CD4-positive, alpha-beta T cell treated with Interferon alpha-2 for 1 hour (primary cell): Measurements from ENCODE around the gene ELAVL2.

ENCODE experiments used
- DNase-seq, 2 donors: peaks; one replicate each; pipeline ENCODE4 v3.0.0-alpha.2; 2020 to 2022

The ELAVL2 gene

DNA sequence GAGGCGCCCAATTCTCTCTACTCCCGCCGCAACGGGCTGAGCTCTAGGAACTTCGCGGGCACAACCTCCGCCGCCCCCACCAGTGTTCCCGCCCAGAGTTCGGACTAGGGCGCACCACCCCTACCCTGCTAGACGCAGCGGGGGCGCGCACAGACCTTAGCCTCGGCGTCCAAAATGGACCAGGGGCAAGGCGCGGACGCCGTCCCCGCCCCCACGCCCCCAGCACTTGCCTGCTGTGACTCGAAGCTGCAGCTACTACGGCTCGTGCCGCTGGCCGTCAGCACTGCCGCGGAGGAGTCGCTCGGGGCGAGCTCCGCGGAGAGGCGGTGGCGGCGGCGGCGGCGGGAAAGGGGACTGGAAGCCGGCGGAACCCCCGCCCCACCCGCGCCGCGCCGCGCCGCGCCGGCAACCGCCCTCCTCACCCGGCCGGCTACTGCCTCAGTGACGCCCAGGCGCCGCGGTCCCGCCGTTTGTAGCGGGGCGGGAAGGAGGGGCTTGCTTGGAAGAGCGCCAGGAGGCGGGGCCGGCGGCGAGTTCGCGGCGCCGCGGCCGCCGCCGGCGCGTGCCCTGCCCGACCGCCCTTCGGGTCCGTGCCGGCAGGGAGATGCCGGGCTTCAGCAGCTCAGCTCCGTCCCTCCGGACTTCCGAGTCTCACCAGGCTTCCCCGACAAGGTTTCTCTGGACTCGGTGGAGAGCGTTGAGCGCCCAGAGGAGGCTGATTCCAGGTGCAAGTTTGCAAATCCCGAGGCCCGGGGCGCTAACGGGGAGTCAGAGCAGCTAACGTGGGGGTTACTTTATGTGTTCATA, 4.5 kb downstream of the ELAVL2 start:
- DNase-seq: no peak

DNA sequence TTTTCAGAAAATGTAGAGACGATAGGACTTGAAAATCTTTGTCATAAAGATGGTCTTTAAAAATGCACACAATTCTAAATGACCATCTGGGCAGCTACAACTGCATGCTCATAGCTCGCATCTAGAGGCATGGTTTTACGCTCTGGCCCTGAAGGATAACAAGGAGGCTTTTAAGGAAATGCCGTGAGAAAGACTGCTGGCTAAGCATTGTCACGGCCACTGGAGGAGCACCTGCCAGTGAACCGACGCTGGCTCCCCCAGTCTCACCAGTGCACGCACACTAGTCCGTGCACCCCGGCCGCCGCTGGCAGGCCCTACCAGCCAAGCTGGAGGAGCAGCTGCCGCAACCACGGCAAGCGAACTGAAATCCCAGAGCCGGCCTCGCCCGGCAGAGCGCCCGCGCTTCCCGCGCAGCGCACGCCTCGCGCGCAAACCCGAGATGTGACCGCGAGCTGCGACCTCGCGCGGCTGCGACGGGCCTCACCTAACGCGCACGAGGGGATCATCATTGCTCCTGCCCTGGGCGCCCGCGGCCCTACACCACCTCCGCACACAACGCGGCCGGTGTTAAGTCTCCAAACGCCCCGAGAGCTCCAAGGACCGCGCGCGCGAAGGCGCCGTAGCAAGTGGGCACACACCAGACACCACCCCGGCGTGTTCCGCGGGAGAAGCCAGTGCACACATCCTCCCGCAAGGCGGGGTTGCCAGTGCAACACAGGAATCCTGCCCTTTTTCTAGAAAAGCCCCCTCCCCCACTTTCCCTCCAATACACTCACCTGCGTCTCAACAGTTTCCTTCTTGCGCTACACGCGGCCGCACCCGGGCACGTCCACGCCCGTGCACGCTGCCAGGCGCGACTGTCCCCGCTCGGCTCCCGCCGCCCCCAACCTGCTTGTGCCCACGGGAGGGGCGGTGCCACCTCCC, 5.3 kb downstream of the ELAVL2 start:
- no peak for DNase-seq

DNA sequence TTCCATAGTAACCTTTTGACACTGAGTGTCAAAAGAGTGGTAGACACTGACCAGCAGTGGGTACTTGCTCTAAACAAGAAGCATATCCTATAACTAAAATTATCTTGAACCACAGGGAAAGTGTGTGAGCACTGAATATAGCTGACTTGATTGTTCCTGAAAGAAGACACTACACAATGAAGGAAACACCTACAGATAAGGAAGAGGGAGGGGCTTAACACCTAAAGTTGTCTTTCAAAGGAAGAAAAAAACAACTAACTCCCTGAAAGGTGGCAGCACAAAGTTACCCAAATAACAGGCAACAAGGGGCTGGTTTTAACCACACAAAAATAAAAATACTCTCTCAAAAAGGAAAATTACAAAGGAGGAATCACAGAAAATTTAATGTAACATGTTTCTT, 6.6 kb downstream of the ELAVL2 start:
- DNase-seq: no peak

DNA sequence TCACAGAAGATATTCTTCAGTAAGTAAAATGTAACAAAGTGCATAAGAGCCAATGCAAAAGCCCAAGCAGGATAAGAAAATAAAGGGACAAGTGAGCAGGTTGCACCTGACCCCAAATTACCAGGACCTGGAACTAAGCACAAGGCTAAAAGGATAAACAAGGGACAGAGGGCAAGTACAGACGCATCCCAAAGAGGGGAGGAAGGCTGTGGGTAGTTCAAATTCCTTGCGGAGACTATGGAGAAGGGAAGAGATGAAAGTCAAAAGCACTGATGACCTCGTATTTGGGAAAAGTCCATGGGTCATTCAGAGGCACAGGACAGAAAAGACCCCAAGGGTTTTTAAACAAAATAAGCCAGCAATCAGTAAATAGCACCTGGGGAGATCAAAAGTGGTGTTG, 11.8 kb downstream of the ELAVL2 start:
- no peak for DNase-seq

DNA sequence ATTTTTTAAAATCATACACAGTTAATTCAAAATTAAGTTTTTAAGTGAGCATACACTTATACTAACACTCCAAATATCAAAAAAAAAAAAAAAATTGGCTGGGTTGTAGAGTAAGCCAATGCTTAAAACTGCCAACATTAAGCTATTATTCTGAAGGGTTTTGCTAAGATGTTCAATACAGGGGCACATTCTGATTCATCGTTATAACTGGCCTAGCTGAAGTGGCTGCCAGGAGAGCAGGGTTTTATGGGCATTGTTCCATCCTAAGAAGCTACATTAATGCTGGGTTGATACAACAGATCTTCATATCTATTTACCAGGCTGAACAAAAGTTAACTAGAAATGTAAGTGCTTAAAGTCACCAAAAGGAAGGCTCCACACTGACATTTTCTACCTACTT, 13.4 kb downstream of the ELAVL2 start:
- no peak for DNase-seq

DNA sequence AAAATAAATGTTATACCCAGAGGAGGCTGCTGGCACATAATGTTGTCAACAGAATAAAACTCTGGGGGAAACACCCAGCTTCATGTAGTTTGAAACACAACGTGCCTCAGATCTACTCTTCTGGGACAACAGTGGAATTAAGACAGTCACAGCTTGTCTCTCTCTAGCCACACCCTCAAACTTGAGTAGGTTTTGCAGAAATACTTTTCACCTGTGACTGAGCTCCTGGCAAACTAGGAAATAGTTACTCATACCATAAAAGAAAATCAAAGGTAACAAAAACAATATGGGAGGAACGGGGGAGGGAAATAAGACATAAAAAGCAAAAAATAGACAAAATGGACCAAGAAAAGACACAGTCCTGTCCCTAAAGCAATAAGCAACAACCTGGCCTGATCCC, 14.4 kb downstream of the ELAVL2 start:
- no peak for DNase-seq

DNA sequence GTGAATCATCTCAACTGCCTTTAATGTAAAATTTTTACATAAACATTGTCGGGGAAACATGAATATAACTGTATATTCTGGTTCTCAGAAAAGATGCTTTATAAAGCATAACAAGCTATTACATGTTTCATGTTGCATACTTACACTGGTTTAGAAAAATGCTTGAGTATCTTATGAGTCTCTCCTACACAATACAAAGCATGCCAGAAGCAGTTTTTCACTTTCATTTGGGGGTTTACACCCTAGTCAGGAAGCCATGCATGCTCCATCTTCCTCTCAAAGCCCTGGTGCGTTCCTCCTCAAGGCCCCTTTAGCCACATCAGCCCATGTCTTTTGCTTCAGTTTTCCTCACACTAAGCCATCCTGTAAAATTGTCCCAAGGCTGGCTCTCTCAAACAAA, 22.8 kb downstream of the ELAVL2 start:
- DNase-seq: no peak

DNA sequence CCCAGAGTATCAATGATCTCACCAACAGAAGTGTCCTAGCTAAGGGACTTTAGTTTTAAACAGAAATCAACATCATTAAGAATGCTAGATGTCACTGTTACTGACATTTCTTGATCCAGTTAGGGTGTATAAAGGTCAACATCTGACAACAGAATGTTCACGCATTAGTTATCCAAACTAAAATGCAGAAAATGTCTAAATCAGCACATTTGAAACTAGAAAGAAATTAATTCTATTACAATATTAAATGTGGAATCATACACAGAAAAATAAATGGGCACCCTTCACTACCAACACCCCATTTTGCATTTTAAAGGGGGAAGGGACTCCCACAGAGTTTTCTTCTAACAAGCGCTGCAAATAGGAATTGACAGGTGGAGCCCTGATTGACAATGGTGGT, 24.5 kb downstream of the ELAVL2 start:
- no peak for DNase-seq

DNA sequence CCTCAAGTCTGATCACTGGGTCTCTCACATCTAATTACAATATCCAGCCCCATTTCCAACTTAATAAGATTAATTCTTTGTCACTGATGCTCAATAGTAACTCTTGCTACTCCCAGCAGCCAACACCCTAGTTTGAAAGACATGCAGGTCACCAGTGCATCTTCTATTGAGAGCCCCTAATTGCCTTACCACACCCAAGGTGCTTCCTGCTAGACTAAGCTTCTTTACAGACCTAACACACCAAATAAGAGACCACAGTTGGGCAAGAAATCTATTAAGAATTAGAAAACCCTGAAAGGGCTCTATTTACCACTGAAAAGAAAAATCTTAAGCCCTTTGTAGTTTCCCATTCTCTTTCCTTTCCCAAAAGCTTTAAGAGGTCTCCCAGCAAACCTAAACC, 26.5 kb downstream of the ELAVL2 start:
- no peak for DNase-seq

DNA sequence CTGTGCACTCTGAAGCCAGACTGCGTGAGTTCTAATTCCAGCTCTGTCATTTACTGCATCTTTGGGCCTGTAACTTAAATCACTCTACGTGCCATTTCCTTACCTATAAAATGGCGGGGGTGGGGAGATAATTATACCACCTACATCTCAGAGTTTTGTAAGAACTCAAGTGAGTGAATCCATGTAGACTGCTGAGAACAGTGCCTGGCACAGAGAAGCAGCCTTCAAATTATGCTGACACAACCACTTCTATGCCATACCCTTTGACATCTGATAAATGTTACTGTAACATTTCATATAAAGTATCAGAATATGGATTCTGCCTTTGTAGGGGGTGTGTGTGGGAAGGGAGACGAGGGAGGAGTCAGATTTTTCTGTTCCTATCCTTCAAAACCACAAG, 27.7 kb downstream of the ELAVL2 start:
- no peak for DNase-seq

DNA sequence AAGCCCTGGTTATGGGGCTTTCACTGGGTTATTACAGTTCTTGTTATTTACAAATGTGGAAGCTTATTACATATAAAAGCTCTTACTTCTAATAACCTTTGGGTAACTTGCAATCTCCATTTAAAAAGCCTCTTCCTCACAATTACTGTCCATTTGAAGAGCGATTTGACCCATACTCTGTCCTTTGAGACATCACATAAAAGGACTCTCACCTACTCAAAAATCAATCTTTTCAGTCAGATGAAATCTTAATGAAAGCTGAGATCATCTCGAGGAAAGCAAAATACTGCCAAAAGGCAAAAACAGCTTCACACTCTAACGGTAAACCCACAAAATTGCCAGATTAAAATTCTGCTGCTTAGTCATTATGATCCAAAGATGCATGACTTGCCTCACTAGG, 29.8 kb downstream of the ELAVL2 start:
- no peak for DNase-seq

DNA sequence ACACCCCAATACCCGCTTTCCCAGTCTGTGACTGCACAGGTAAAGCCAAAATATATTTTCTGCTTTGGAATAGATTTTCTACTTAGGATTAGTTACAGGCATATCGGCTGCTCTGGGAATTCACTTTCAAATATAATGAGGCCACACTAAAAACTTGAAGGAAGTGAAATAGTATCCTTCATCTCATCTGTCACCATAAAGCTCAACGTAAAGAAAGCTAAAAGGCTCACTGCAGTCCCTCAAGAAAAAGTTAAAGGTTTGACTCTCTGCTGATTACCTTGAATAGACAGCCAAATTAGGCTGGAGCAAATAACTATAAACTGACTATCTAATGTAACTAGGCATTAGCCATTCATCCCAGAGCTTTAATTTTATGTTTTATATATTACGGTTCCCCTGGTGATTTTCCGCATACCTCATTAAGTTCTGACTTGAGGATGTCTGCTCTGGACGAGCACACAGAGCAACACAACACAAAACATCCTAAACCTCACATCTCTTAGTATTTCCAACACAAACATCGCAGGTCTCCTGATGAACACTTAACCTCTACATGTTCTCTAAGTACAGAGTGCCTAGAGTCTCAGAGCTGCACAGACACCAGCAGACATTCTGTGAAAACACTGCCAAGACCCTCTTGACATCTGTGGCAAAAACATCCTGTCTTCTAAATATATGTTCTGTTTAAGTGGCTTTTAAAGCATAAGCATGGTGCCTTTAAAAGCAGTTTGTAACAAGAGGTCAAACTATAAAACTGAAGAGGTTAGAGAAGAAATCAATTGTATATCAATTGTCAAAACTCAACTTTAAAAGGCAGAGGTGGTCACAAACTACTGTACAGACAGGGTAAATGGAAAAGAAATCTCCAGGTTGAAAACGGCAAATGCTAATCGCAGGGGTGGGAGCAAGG, 35.4 kb downstream of the ELAVL2 start:
- DNase-seq: no peak

DNA sequence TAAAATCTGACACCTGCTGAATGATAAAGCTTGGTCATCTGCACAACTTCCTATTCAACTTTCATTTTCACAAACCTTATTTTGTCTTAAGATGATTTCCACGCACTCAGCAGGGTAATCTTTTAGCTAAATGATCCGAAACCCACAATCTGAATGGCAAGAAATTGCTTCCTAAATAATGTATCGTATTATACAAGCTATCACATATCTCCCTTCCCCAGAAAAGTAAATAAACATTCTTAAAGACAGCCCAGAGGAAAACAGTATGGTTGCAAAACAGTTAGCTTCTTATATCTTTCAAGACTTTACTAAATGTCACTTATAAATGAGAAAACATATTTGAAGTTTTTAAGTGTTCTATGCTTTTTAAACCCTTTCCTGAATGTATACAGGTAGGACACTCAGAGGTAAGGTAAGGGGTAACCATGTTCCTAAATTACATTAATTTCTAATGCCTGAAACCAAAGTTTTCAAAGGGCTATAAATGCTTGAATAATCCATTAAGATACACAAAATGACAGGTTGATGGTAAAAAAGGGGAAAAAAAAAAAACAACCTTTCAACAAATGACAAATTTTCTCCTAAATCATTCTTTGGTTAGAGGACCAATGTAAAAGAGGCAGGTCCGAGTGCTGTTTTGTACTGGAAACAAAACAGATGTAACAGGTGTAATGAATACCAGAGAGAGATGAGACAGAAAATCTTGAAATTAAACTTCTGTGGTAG, 36.3 kb downstream of the ELAVL2 start:
- no peak for DNase-seq

DNA sequence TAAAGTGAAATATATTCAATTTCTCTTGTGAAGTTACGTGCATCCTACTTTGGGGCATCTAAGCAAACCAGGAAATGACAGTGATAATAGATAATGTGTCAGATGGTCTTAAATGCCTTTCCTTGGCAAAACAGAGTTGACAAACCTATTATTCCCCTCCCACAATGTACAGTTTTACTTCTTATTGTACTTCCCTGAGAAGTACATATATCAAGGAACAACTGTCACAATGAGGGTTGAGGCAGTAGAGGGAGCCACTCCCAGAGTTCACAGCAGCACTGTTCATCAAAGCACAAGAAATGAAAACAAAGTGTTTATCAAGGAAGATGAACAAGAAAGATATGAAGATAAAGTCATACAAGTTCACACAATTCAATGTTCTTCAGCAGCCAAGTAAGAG, 41.1 kb downstream of the ELAVL2 start:
- DNase-seq: no peak

DNA sequence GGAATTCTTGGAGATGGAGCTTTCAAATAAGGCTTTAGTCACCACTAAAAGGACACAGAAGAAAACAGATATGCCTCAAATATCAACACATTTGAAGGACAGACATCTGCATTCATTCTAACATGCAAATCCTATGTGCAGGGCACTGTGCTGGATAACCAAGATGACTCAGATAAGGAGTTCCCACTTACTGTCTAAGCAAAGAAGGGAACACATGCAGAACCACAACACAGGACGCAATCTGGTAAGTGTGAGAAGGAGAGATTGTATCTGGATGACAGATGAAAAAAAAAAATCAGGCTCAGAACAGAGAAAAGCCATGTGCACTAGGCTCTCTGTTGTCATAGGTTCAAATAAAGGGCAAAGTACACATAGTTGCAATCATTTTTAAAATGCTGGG, 42.5 kb downstream of the ELAVL2 start:
- DNase-seq: no peak

DNA sequence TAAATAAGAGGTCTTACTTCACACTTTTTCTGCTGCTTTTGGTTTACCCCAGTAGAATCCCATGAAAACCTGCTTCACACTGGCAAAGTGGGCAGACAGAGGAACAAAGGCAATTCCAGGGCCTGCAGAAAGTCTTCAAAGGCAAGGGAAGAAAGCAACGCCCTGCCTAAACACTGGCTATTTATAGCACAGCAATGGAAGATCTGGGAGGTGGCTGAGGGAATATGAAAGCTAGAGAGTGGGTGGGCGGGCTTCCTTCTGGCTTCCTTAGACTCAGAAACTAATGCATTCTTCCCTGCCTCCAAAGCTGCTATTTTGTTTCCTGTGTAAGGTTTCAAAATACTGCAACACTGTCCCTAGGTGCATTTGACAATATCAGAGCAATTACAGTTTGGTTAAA, 46.8 kb downstream of the ELAVL2 start:
- DNase-seq: no peak

DNA sequence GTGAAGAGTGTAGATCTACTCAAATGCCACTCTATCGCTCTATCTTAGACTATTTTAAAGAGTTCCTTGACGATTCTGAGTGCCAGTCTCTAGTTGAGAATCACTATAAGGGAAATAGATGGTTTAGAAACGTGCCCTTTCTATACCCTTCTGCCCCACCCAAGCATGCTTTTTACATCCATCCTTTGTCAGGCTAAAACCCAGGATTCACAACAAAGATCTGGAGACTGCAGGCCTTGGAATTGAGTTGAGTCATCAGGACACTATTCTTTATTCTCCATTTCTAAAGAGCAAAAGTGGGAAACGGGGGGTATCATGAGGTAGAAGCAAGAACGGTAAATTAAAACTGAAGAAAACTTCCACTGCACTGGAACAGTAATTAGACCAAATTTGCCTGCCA, 48.7 kb downstream of the ELAVL2 start:
- DNase-seq: no peak

DNA sequence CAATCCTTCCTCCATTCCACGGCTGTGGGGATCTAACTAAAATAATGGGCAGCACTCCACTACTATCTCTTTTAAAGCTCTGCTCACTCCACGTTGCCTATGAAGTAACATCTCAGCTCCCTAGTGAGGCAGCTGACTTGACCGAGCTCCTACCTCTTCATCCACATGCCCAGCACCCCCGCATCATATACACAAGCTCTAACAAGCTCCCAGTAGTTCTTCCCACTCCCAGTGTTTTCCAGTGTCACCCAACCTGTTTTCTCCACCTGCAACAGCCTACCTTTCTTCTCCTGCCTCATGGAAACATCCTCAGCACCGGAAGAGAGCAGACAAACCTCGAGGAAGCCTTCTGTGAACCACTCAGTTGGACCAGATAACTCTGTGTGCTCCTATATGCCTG, 50.5 kb downstream of the ELAVL2 start:
- DNase-seq: no peak

DNA sequence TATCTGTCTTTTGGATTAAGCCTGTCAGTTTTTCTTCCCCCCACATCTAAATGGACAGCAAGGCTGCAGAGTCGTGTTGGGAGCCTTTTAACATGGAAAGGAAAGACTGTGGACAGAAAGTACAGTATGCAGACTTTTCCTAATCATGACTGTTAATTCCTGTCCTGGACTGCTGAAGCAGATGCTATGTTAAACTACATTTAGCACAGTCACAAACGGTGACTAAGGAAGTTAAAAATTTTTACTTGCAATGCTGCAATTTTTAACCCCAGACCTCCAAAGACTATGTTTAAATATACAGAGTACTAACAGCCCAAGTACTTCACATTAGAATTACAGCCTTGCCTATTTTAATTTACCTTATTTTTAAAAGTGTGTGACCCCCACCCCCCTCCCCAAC, 51.8 kb downstream of the ELAVL2 start:
- DNase-seq: no peak

DNA sequence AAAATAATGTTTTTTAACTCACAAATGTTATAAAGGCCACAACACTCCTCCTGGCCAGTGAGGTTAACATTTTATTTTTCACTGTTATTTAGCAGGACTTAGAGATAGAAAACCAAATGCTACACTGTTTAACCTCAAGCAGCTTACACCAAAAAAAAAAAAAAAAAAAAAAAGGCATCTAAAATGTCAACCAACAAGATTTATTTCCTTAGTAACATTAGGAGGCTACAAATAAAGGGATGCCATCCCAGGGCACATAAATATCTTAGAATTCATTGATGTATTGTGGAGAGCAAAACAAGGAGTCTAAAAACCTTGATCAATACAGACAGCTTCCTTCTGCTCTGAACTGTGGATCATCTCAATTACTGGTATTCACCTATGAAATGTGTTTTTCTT, 53.7 kb downstream of the ELAVL2 start:
- DNase-seq: no peak

DNA sequence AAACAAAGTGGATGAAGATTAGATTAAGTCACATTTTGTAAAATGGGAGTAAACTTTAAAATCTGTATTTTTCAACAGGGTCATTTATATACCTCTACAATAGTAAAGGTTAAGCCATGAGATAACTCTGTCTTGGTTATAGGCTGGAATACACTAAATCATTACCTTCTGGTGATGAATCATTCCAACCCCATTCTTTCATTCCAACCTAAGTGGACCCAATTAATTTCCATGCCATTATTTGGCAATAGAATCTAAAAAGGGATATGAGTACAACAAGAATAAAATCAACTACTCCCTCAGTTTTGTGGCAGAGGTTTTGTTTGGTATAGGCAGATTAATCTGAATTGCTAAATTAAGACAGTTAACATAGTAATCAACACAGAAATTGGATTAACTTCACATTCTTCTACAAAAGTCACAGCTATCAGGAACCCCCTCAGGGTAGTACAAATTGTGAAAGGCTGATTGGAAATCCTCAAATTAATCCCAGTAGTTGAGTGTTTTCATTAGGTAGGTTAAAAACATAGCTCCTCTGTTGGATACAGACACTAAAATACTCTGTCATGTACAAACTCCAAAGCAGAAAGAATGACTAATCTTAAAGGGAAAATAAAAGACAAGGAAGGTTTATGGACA, 54.2 kb downstream of the ELAVL2 start:
- no peak for DNase-seq
